HG02938 (cell line): ENCODE results near the gene CSPG4.
"Not testable (repeated sequence)": the region's sequence is repeated elsewhere in the genome, so short reads cannot be mapped to it uniquely, and the experiment has no call there.

ENCODE experiments used
- ATAC-seq: cut with Tn5 transposase; IDR thresholded peaks from one replicate; pipeline ENCODE4 v1.9.1; 2021; ENCODE audit warnings: mild to moderate bottlenecking, moderate library complexity; ENCODE audit not compliant: unreplicated experiment

The CSPG4 gene, protein sequence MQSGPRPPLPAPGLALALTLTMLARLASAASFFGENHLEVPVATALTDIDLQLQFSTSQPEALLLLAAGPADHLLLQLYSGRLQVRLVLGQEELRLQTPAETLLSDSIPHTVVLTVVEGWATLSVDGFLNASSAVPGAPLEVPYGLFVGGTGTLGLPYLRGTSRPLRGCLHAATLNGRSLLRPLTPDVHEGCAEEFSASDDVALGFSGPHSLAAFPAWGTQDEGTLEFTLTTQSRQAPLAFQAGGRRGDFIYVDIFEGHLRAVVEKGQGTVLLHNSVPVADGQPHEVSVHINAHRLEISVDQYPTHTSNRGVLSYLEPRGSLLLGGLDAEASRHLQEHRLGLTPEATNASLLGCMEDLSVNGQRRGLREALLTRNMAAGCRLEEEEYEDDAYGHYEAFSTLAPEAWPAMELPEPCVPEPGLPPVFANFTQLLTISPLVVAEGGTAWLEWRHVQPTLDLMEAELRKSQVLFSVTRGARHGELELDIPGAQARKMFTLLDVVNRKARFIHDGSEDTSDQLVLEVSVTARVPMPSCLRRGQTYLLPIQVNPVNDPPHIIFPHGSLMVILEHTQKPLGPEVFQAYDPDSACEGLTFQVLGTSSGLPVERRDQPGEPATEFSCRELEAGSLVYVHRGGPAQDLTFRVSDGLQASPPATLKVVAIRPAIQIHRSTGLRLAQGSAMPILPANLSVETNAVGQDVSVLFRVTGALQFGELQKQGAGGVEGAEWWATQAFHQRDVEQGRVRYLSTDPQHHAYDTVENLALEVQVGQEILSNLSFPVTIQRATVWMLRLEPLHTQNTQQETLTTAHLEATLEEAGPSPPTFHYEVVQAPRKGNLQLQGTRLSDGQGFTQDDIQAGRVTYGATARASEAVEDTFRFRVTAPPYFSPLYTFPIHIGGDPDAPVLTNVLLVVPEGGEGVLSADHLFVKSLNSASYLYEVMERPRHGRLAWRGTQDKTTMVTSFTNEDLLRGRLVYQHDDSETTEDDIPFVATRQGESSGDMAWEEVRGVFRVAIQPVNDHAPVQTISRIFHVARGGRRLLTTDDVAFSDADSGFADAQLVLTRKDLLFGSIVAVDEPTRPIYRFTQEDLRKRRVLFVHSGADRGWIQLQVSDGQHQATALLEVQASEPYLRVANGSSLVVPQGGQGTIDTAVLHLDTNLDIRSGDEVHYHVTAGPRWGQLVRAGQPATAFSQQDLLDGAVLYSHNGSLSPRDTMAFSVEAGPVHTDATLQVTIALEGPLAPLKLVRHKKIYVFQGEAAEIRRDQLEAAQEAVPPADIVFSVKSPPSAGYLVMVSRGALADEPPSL (N-terminal part only)

DNA sequence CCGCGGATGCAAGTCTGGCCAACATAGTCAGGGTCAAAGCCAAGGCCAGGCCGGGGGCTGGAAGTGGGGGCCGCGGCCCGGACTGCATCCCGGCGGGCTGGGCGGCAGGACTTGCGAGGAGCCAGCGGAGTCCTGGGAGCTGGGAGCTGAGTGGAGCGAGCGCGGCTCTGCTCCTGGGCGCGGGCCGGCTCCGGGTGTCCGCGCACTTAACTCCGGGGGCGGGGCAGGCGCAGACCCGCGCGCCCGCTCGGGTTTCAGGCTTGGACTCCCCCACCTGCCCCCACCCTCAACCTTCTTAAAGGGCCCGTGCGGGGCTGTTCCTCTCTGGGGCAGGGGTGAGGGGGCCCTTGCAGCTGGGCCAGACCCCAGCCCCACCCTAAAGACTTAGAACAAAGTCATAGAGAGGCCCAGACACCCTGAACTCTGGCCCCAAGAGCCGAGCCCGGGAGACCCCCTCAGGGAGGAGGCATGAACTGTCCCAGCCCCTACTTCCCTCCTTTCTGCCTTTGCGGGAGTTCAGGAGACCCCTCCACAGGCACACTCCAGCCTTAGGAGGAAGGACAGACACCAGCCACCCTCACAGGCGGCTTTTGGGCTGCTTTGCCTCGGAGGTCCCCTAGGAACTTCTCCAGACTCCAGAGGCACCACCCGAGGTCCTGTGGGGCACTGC, at the start of gene CSPG4:
CSPG4 (minus strand) TSS at position 181 of the 670 bp plus-strand sequence; CDS start at position 88, 93 bp downstream.
- ATAC-seq: no peak

- not testable (repeated sequence) for ATAC-seq
These were observed 49.7 kb upstream of the CSPG4 start for GRCh38 chr15:75762357-75762718.

DNA sequence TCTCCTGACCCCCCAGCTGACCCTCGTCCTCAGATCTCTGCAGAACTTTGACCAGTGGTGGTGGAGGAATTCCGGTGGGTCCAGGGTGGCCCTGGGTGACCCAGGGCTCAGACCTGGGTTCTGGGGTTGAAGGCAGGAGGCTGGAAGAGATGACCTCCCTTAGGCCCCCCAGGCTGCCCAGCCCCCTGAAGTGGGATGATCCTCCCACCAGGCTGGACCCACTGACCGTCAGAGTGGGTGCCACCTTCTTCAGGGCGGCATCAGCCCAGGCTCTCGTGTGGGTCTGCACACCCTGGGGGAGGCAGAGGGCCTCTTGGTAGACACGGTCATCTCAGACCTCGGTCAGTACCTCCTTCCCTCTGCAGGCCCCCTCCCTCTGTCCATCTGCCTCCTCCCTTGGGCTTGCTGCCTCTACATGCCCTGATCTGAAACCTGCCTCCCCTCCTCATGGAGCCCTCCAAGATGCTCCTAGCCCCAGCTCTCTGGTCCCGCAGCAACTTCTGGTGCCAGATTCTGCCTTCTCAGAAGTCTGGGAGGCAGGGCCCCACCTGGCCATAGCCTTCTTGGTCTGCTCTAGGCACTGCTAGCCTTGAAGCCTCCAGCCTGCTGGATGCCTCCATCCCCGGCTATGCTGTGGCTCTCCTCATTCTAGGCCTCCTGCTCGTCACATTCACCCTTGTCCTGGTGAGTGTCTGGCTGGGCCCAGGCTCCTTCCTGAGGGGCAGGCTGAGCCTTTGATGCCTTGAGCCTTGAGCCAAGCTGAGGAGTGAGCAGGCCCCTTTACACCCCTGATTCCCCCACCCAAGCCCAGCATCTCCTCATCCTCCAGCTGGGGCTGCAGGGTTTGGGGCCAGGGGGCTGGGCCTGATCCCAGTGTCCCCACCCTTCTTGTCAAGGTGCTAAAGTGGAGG, 49.1 kb upstream of the CSPG4 start:
- no peak for ATAC-seq

- ATAC-seq: no peak
These were observed 48.2 kb upstream of the CSPG4 start for GRCh38 chr15:75760704-75761435.

- ATAC-seq: not testable (repeated sequence)
These were observed 47.5 kb upstream of the CSPG4 start for GRCh38 chr15:75760131-75760520.

GRCh38 chr15:75759416-75760130, 46.9 kb upstream of the CSPG4 start:
- ATAC-seq: no peak

DNA sequence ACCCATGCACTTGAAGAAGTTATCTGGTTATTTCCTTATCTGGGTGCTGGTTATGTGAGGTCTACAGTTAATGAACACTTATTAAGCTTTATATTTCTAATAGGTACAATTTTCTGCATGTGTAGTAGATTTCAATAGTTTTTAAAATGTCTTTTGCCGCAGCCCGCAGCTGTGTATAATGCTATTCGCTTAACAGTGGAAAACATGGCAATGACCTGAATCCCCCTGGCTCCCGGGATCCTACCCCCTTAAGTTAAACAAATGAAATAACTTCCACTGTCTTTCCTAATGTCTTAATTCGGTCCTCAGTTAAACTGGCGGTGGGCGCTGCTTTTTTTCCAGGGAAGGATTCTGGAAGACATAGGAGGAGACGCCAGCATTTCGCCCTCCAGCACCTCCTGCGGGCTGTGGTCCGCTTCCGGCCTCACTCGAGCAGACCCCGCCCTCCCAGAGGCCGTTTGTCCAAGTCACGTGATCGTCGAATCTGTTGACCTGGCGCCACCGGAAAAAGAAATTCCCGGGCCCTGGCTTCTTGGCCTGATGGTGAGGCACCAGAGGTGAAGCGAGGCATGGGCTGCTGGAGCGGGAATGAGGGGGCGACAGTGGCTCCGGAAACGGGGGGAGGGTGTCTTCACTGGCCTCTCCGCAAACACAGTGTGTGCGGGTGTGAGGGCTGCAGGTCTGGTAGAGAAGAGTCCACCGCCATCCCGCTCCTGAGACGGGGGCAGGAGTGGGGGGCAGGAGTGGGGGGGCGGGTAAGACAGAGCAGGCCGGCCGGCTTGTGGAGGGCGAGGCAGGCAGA, 45.6 kb upstream of the CSPG4 start:
- ATAC-seq: no peak

GRCh38 chr15:75754871-75755270, 42.2 kb upstream of the CSPG4 start:
- ATAC-seq: not testable (repeated sequence)

DNA sequence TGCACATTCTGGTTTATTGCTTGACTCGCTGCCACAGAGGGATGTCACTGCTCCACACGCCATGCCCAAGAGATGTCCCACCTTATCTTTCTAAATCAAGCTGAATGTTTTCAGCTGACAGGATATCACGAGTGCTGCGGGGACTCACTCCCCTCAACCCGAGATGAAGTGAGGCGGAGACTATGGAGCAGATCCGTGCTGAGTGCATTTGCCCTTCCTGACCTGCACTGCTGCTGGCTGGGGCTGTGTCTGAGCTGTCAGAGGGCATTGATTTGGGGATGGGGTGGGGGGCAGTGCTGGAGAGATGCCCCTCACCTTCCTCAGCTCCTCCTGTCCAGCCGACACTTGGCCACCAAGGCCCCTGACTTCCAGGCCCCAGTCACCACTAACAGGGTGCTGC, 40.5 kb upstream of the CSPG4 start:
- no peak for ATAC-seq

DNA sequence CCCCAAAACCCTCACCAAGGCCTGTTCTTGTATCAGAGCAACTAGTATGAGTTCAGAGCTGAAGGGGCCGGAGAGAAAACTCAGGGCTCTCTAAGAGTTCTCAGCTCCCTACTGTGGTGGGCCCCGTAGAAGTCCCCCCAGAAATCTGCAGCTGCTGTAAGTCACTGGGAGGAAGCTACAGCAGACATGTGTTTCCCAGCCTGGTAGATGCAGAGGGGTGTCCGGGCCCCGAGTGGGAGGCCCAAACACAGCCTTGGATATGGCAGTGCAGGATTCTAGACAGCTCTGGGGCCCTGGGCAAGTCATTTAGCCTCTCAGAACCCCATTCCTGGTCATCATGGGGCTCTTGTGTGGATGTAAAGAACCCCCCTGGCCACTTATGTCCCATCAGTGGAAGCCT, 39.2 kb upstream of the CSPG4 start:
- ATAC-seq: no peak

- ATAC-seq: no peak
These were observed 38.6 kb upstream of the CSPG4 start for GRCh38 chr15:75751116-75751875.

GRCh38 chr15:75750261-75751050, 37.8 kb upstream of the CSPG4 start:
- no peak for ATAC-seq

GRCh38 chr15:75749820-75750219, 37.2 kb upstream of the CSPG4 start:
- no peak for ATAC-seq

- ATAC-seq: not testable (repeated sequence)
These were observed 36.2 kb upstream of the CSPG4 start for GRCh38 chr15:75748882-75749281.

- ATAC-seq: not testable (repeated sequence)
These were observed 34.5 kb upstream of the CSPG4 start for GRCh38 chr15:75747121-75747520.

DNA sequence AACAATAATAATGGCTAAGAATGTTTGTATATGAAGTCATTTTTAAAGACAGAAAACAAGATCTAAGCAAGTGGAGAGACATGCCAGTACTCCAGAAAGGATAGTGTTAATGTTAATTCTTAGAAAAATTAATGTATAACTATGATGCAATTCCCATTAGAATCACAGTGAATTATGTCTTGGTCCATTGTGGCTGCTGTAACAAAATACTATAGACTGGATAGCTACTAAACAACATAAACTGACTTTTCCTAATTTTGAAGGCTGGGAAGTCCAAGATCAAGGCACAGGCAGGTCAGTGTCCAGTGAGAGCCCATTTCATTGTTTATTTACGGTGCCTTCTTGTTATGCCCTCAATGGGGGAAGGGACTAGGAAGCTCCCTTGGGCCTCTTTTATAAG, 32.7 kb upstream of the CSPG4 start:
- ATAC-seq: no peak
